Fibroblast of skin of right biceps (primary cell): ENCODE data around the gene HEBP2.
A peak's percentile ranks its signal among the peaks of the same experiment; 100 is the strongest.

Experiments
- DNase-seq: peaks from one replicate; pipeline ENCODE4 v3.0.0-alpha.2; 2013

HEBP2 gene

DNA sequence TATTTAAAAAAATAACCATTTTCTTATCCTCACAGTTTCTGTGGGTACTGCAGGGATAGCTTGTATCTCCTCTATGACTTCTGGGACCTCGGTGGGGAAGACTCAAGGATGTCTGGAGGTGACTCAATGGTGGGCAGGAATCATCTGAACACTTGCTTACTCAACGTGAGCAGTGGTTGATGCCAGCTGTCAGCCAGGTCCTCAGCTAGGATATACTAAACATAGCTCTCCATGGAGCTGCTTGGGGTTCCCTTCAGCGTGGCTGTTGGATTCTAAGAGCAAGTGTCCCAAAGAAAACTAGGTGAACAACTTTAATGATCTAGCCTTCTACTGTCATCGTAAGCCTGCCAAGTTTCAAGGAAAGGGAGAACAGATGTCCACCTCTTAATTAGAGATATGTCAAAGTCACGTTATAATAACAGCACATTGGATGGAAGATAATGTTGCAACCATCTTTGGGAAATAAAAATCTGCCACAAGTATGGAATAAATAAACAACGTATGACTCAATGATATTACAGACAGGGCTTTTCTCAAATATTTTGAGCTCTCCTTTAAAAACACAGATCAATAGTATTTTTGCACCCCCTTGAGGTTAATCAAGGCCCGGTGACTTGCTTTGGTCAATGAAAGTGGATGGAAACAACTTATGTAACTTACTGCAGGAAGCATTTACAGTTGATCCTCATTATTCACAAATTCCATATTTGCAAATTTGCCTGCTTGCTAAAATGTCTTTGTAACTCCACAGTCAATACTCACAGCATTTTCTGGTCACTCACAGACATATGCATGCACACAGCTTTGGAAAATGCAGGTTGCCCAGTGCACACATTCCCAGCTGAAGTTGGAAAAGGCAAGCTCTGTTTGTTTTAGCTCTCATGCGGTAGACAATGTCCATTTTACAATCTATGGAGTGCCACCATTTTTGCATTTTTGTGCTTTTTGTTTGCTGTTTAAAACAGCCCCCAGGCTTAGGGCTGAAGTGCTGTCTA lies 6.6 kb upstream of the HEBP2 start:
- no peak for DNase-seq

DNA sequence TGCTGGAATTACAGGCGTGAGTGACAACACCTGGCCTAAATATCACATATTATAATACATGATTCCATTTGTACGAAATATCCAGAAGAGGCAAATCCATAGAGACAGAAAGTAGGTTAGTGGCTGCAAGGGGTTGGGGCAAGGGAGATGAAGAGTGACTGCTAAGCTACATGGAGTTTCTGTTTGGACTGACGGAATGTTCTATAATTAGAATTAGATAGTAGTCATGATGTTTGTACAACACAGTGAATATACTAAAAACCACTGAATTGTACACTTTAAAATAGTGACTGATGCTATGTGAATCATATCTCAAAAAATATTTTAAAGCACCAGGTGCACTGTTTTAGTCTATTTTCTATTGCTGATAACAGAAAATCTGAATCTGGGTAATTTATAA lies 3.7 kb upstream of the HEBP2 start:
- DNase-seq = no peak

DNA sequence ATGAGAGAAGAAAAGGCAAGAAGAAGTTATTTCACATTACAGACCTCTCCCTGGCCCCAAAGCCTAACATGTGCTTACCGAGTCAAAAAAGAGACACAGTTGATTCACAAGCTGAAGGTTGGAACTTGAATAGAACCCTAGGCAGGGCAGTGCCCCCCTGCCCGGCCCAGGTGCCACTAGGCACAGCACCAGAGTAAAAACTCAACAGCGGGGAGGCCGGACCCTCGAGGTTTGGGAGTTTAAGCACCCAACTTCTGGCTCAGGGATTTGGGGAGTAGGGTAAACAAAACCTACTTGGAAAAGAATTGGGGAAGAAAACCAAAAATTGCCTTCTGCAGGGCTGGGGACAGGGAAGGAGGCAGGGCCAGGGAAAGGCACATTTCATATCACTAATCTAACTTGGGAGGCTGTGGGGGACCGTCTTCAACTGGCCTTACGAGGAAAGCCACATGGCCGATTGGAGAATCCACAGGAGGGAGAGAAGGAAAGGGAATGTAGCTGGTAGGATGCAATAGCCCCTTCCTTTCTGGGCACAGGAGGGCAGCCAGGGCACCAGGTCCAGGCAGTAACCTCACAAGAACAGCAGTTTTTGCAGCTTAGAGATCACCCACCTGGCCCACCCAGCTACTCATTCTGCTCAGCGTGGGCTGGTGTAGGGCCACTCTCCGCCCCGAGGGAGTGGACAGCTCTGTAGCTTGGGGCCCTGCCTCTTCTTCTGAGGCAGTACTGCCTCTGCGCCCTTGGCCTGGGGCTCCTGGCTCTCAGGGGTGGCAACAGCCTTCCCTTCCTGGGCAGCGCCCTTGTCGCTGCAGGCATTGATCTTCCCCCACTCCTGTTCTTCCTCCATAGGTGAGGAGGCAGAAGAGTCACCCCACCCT lies 1.8 kb upstream of the HEBP2 start:
- no peak for DNase-seq

DNA sequence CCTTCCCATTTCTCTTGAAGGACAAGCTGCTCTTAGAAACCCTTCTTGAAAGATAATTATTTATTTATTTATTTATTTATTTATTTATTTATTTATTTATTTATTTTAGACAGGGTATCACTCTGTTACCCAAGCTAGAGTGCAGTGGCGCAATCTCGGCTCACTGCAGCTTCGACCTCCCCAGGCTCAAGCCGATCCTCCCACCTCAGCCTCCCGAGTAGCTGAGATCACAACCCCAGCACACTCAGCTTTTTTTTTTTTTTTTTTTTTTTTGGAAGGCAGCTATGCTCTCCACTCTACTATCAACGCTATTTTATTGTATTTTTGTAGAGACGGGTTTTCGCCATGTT lies 1.2 kb upstream of the HEBP2 start:
- no peak for DNase-seq

DNA sequence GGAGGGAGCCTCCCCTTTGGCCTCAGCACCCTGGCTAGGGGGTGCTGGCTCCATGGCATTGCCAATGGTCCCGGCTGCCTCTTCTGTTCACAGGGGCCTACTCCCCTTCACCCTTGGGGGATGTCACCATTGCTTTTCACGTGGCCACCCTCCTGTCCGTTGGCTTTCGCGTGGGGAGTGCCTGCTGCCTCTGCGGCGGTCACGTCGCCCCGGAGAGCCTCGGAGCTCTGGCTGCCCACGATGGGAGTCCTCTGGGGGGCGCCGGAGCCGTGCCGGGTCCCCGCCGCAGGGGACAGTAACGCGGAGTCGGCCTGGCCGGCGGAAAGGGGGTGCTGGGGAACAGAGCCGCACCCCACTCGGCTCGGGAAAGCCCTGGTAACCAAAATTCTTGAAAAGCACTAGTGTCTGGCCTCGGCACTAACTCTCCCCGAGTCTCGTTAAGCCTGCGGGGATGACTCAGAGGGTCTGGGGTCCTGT lies 661 bp upstream of the HEBP2 start:
- peak; percentile 24 for DNase-seq

DNA sequence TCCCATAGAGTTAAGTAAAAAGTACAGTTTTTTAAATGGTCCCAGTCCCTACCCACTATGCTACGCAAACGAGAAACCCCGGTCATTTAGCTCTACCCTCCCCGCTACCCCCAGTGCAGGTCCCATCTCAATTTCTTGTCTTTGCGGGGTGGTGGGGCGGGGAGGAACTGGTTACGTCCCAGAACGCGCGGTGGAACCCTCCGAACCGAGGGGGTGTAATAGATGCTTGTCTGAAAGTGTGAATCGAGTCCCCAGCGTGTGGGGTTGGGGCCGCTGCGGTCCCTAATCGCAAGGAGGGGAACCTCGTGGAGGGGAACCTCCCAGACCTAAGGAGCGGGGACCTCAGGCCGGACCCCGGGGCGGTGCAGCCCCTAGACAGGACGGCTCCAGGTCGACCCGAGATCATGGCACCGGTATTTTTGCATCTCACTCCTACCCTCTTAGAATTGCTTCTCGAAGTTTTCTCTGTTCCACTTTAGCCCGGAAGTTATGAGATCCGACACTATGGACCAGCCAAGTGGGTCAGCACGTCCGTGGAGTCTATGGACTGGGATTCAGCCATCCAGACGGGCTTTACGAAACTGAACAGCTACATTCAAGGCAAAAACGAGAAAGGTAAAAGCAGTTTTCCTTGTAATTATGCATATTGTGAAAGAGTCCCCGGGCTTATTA lies 779 bp downstream of the HEBP2 start:
- peak; percentile 15 for DNase-seq

DNA sequence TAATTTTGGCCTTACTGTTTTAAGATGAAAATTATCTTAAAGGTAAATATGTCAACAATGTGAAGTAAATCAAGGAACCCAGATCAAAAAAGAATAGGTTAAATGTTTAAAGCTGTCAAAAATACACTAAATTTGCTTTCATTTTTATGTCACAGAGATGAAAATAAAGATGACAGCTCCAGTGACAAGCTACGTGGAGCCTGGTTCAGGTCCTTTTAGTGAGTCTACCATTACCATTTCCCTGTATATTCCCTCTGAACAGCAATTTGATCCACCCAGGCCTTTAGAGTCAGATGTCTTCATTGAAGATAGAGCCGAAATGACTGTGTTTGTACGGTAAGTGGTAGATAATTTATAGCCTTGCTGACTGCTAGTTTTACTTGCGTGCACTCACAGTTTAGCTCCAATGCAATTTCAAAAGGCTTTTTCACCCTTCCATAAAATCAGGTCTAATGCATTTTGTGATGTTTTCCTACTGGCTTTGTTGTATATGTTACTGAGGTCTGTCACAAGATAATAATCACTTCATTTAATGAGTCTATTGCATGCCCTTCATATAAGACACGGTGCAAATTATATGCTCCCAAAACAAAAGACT lies 1.9 kb downstream of the HEBP2 start:
- DNase-seq = no peak

DNA sequence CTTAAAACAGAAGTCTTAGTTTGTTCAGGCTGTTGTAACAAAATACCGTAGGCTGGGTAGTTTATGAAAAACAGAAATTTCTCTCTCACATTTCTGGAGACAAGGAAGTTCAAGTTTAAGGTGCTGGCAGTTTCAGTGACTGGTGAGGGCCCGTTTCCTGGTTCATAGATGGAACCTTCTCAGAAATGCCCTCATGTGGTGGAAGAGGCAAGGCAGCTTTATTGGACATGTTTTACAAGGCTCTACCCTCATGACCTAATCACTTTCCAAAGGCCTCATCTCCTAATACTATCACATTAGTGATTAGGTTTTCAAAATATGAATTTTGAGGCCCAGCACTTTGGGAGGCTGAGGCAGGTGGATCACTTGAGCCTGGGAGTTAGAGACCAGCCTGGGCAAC lies 2.4 kb downstream of the HEBP2 start:
- DNase-seq = no peak

DNA sequence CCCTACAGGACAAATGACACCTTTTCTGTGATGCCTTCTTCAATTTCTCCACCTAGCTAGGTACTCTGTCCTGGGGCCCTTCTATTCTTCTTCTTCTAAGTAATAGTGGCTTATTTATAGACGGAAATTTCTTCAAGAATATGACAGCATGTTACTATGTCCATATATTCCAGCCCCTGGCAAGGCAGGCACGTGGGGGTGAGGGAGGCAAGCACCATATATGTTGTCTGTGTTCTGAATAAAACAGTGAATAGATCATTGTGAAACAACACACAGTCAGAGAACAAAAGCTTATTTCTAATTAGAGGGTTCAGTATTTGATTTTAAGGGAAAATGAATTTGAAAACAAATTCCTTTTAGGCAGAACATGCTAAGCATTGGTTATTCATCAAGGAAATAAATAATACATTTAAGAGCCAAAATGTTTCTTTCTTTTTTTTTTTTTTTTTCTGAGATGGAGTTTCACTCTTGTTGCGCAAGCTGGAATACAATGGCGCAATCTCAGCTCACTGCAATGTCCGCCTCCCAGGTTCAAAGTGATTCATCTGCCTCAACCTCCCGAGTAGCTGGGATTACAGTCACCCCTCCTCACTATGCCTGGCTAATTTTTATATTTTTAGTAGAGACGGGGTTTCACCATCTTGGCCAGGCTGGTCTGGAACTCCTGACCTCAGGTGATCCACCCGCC lies 6.2 kb downstream of the HEBP2 start:
- DNase-seq = peak; percentile 60

DNA sequence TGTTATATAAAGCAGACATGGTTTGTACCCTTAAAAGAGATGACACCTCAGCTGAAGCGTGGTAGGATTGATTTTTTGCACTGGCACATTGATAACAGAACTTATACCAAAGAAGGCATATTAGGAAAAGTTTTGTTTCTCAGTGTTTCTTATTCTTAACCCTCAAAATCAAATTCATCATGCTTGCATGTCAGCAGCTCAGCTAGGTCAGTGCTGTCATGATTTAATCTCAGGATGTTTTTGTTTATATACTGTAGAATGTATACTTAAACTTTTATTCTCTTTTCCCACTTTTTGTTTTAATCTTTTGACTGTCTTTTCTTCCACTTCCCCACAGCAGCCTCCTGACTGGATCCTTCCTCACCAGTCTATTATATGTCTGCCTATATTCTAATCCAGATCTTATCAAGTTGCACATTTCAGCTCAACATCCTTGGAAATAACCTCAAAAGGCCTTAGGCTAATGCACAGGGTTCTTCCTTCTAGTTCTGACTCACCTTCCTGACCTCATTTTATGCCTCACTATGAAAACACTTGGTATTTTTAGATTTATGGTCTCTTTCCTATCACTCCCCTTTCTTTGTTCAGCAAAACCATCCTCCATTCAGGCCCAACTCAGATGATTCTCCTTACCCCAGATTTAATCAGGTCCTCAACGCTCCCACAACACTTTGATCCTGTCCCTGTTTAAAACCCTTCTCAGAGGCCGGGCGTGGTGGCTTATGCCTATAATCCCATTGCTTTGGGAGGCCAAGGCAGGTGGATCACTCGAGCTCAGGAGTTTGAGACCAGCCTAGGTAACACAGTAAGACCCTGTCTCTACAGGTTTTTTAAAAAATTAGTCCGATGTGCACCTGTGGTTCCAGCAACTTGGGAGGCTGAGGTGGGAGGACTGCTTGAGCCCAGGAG lies 7.2 kb downstream of the HEBP2 start:
- DNase-seq = peak; percentile 79

DNA sequence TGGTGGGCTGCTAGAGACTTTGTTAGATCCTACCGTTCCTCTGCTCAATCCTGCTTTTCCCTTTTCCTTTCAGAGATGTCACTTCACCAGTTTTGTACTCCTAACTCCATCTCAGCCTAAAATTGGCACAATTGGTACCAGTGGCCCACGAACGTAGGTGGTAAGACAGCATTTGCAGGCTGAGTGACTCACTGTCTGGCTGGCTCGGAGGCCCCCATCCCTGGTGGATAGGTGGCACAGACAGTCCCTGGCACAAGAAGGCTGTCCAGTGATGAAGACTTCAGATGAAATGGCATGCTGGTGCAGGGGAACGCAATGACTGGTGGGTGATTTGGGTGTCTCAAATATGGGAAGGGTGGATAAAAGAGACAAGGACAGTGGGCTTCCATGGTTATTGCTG lies 11.1 kb downstream of the HEBP2 start:
- no peak for DNase-seq

DNA sequence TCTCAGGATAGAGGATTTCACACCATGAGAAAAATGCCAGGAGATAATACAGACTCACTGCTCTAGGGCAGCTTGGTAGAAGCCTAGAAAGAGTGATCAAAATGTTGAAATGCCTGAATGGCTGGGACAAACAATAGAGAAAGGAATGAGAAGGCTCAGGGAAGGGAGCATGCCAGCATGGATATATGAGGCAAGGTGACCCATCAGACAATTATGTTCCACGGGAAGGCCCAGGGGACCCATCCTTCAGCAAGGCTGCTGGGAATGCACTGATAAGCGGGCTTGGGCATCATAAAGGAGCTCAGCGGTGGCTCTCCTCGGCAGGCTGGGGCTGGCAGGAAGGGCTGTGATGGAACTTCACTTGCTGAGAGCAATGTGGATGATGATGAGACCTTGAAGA lies 12.2 kb downstream of the HEBP2 start:
- DNase-seq = peak; percentile 9

DNA sequence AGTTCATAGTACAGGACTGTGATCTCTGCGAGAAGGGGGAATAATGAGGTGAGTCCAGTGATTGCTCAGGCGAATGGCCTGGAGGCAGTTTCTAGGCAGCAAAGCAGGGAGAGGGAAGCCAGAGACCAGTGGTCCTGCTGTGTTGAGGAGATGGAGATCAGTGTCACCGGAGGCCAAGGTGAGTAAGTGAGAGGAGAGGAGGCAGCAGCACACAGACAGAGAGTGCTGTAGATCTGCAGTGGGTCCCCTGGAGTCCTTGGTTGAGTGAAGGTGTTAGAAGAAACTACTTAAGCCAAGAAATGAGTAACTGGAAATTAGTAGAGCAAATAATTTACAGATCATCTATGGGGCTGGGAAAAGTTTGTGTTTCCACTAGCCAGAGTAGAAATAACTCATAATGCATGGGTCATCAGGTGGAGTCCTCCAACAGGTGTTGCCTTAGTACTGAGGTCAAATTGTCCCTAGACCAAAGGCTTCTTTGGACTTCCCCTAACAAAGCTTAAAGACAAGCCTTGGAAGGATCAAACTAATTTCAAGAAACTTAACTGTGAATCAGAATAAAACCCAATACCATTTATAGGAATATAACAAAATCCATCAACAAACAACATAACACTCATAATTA lies 13.6 kb downstream of the HEBP2 start:
- no peak for DNase-seq

DNA sequence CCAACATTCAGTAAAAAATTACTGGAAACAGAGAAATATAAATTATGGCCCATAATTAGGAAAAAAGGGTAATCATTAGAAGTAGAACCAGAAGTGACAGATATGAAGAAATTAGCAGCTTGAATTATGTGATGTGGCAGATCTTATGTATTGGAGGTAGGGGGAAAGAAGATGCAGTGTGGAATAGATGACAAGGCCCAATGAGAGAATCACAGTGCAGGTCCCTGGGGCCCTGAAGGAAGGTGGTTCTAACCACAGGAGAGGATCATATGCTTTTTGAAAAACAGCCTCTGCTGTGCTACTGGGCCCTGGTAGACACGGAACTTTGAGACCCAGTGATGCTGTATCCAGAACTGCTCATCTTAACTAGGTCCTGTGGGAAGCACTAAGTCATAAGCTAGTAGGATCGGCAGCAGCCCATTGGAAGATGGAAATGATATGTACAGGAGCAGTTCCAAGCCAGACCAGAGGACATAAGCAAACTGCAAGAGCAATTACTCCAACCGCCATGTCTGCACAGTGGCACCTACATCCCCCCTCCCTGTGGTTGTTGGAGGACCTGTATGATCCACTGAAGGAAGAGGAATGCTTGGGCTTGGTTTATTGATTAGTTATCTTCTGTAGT lies 14.2 kb downstream of the HEBP2 start:
- no peak for DNase-seq

DNA sequence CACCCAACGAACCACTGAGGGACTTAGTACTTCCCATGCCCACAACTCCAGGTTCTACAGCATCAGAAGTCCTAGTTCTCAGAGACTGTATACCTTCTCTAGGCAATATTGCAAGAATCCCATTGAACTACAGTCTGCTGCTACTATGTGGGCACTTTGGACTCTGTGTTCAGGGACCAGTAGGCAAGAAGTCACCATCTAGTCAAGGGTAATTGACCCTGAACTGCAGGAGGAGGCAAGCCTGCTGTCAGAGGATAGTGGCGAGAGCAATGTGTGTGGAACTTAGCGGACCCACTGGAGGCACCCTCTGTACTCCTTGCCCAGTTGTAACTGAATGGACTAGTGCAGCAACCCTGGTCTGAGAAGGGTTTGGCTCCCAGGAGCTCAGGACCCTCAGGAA lies 15.7 kb downstream of the HEBP2 start:
- no peak for DNase-seq

DNA sequence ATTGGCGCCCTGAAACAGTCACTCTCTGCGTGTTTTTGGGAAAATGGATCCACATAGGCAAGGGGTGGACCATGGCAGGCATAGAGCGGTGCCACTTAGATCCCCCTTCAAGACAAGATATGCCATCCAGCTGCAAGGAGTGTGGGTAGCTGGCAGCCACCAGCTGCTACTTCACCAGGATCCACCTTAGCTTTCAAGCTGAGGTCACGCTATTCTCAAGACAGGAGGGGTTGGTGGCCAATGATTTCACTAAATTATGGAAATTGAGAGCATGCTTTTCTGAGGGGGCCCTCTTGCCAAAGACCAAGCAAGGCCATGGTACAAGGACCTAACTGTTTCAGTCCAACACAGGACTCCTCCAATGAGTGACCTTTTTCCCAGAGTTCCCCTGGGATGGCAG lies 16.3 kb downstream of the HEBP2 start:
- no peak for DNase-seq

DNA sequence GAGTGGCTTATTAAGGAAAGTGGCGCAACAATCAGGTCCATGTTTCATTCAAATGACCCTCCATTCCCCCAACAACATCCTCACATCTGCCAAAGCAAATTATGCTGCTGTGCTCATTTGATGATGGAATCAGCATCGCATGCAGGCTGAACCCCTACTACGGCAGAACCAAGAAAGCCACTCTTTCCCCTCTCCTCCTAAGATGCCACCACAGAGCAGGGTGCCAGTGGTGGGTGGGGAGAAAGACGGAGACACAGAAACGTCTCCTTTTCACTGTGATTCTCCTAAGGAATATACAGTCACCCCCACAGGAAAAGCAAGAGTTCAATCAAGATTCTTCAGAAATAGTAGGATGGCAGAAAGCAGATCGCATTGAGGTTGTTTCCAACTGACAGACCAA lies 17.1 kb downstream of the HEBP2 start:
- DNase-seq = no peak

DNA sequence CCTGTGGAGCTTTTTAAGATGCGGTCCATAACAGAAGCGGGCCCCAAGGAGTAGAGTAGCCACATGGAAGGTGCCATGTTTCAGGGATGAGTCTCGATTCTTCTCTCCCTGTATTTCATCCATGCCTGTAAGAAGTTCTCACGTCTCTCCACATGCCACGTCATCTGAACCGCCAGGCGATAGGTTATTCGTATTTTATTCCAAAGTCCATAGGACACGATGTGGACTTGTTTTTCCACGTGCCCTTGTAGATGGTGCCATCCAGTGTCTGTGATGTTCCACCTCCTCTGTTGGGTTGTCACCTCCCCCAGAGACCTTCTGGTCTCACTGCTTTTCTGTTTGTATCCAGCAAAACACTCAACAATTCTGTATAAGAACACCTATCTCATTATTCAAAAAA lies 17.6 kb downstream of the HEBP2 start:
- DNase-seq = no peak

DNA sequence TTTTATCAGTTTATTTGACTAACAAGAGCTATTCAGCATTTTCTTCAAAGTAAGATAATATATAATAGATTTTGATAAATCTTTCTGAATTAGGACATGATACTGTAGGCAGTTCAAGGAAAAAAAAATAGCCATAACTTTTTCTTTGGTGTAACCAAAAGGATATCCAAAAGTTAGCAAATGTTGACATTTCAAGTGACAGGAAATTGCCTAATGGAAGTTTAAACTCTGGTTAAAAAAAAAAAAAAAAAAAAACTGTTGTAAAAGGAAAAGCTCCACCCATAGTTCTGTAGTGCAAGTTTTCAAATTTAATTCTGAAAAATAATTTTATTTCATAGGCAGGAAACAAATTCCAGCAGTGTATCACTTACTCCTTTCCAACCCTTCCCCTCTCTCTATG lies 18.8 kb downstream of the HEBP2 start:
- no peak for DNase-seq
